Measurements from ENCODE around the gene RPL39. TPM values are rescaled to one million over a fixed set of nuclear protein-coding genes. Genes with fewer than 3 reads are reported as not detected.
"Not testable (repeated sequence)": the region's sequence is repeated elsewhere in the genome, so short reads cannot be mapped to it uniquely, and the experiment has no call there.

The RPL39 gene
- total and polyA plus RNA-seq, 4 donors, result 1,166 to 9,358 (median 2,821) TPM

DNA sequence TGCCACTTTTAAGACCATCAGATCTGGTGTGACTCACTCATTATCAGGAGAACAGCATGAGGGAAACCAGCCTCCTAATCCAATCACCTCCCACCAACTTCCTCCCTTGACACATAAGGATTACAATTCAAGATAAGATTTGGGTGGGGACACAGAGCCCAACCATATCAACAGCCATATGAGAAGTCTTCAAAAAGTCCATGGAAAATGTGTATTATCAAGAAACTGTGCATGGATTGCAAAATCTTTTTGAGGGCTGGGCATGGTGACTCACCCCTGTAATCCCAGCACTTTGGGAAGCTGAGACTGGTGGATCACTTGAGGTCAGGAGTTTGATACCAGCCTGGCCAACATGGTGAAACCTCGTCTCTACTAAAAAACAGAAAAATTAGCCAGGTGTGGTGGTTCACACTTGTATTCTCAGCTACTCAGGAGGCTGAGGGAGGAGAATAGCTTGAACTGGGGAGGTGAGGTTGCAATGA lies 17.8 kb upstream of the RPL39 start:
- Histone ChIP-seq H3K36me3 (ENCODE audit: control insufficient read depth in 1 of 2, insufficient read depth in 2 of 2, low read length in 1 of 2) (no peaks in the 10 kb centered on the region), H3K27ac (ENCODE audit: low read depth in 1 of 2, low read length in 2 of 2) (no peak overlapping the region), H3K9me3 (ENCODE audit: control insufficient read depth, low read length) (no peaks in the 10 kb centered on the region), H3K4me1 (ENCODE audit: control insufficient read depth in 1 of 2, insufficient read depth in 2 of 2, low read length in 2 of 2) (no peaks in the 10 kb centered on the region), H3K4me3 (ENCODE audit: low read length in 2 of 2) (no peak overlapping the region), H3K27me3 (ENCODE audit: control insufficient read depth in 1 of 2, insufficient read depth in 2 of 2, low read length in 1 of 2) (no peaks in the 10 kb centered on the region)
- ATAC-seq (ENCODE audit: low FRiP score), result no peak
- DNase-seq, result no peak
- intact Hi-C loops (cut with DNase I), result no loop called here
- 44 to 84% methylated on average over 1 of the region's 1 CpG for WGBS, 2 donors

DNA sequence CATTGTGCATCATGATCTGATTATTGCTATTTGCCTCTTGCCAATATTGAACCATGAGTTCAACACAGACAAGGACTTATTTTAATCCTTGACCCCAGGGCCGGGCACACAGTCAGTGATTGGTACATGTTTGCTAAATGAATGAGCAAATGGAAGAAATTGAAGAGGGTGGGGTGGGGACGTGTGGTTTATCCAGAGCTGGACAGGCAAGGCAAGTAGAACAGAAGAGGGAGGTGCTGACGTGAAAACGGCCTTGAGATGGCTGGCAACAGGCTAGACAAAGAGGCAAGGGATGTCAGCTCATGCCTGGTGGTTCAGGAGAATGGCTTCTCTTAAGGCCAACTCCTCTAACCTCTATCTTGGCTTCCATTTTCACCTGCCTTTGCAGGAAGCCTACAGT lies 17.0 kb upstream of the RPL39 start:
- H3K27me3 ChIP-seq (ENCODE audit: control insufficient read depth in 1 of 2, insufficient read depth in 2 of 2, low read length in 1 of 2); H3K4me1 ChIP-seq (ENCODE audit: control insufficient read depth in 1 of 2, insufficient read depth in 2 of 2, low read length in 2 of 2); intact Hi-C loops (cut with DNase I); H3K36me3 ChIP-seq (ENCODE audit: control insufficient read depth in 1 of 2, insufficient read depth in 2 of 2, low read length in 1 of 2); ATAC-seq (ENCODE audit: low FRiP score); H3K27ac ChIP-seq (ENCODE audit: low read depth in 1 of 2, low read length in 2 of 2); H3K9me3 ChIP-seq (ENCODE audit: control insufficient read depth, low read length); DNase-seq; H3K4me3 ChIP-seq (ENCODE audit: low read length in 2 of 2): not testable (repeated sequence)
- 50 to 62% methylated on average over 1 to 2 of the region's 4 CpGs for WGBS, 2 donors

DNA sequence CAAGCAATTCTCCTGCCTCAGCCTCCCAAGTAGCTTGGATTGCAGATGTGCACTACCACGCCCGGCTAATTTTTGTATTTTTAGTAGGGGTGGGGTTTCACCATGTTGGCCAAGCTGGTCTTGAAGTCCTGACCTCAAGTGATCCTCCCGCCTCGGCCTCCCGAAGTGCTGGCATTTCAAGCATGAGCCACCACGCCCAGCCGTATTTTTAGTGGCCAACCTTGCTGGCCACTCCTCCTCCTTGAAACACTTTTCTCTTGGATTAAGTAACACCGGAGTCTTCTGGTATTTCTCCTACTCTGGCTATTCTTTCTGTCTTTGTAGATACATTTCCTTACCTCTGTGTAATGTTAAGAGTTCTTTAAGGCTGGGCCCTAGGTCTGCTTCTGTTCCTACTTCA lies 11.1 kb upstream of the RPL39 start:
- Histone ChIP-seq H3K4me1 (ENCODE audit: control insufficient read depth in 1 of 2, insufficient read depth in 2 of 2, low read length in 2 of 2) (no peaks in the 10 kb centered on the region), H3K27me3 (ENCODE audit: control insufficient read depth in 1 of 2, insufficient read depth in 2 of 2, low read length in 1 of 2) (no peaks in the 10 kb centered on the region), H3K36me3 (ENCODE audit: control insufficient read depth in 1 of 2, insufficient read depth in 2 of 2, low read length in 1 of 2) (no peaks in the 10 kb centered on the region), H3K4me3 (ENCODE audit: low read length in 2 of 2) (no peak overlapping the region), H3K9me3 (ENCODE audit: control insufficient read depth, low read length) (no peaks in the 10 kb centered on the region), H3K27ac (ENCODE audit: low read depth in 1 of 2, low read length in 2 of 2) (no peak overlapping the region)
- intact Hi-C loops (cut with DNase I), result no loop called here
- no peak for ATAC-seq (ENCODE audit: low FRiP score)
- WGBS, 2 donors, result 93 to 95% methylated on average over 8 of the region's 8 CpGs
- no peak for DNase-seq

DNA sequence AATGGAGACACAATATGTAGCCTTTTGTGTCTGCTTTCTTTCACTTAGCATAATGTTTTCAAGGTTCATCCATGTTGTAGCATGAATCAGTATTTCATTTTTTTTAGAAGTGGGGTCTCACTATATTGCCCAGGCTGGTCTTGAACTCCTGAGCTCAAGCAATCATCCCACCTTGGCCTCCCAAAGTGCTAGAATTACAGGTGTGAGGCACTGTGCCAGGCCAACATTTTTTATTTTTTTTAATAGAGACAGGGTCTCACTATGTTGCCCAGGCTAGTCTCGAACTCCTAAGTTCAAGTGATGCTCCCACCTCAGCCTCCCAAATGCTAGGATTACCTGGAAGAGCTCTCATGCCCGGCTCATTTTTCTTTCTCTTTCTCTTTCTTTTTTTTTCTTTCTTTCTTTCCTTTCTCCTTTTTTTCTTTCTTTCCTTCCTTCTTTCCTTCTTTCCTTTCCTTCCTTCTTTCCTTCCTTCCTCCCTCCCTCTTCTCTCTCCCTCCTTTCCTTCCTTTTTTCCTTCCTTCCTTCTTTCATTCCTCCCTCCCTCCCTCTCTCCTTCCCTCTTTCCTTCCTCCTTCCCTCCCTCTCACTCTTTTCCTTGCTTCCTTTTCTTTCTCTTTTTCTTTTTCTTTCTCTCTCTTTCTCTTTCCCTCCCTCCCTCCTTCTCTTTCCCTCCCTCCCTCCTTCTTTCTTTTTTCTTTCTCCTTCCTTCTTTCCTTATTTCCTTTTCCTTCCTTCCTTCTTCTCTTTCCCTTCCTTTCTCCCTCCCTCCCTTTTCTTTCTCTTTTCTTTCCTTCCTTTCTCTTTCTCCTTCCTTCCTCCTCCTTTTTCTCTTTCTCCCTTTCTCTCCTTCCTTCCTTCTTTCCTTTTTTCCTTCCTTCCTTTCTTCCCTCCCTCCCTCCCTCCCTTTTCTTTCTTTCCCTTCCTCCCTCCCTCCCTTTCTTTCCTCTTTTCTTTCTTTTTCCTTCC lies 10.1 kb upstream of the RPL39 start:
- no peak overlapping the region for H3K27ac ChIP-seq (ENCODE audit: low read depth in 1 of 2, low read length in 2 of 2)
- intact Hi-C loops (cut with DNase I), result no loop called here
- H3K4me3 ChIP-seq (ENCODE audit: low read length in 2 of 2), result no peak overlapping the region
- H3K9me3 ChIP-seq (ENCODE audit: control insufficient read depth, low read length), result no peaks in the 10 kb centered on the region
- ATAC-seq (ENCODE audit: low FRiP score) (no peak), DNase-seq (no peak)
- H3K4me1 ChIP-seq (ENCODE audit: control insufficient read depth in 1 of 2, insufficient read depth in 2 of 2, low read length in 2 of 2), result no peaks in the 10 kb centered on the region
- WGBS, 2 donors, result 80 to 90% methylated on average over 2 of the region's 2 CpGs
- H3K27me3 ChIP-seq (ENCODE audit: control insufficient read depth in 1 of 2, insufficient read depth in 2 of 2, low read length in 1 of 2), result no peaks in the 10 kb centered on the region
- no peaks in the 10 kb centered on the region for H3K36me3 ChIP-seq (ENCODE audit: control insufficient read depth in 1 of 2, insufficient read depth in 2 of 2, low read length in 1 of 2)

DNA sequence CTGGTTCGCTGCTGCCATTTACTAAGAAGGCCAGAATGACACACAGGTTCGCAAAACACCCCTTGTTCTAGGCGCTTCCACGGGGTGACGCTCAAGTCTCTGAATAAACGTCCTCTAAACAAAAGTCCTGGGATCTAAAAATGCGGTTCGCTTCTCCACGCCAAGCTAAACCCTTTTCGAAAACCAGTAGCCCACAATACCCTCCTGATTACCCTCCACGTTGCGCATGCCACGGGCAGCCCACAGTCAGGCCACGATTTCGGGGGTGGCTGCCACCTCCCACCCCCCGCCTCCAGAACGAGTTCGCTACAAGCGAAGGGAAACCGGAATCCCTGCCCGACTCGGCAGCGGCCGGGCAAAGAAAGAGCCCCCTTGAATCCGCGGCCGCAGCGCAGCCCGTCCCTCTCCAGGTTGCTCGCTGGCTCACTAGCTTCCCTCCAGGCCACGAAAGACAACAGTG lies 423 bp downstream of the RPL39 start:
- Histone ChIP-seq H3K9me3 (ENCODE audit: control insufficient read depth, low read length) (no peaks in the 10 kb centered on the region), H3K36me3 (ENCODE audit: control insufficient read depth in 1 of 2, insufficient read depth in 2 of 2, low read length in 1 of 2) (peaks cover 0 to 2% of the 10 kb centered on the region in 2 donors), H3K27me3 (ENCODE audit: control insufficient read depth in 1 of 2, insufficient read depth in 2 of 2, low read length in 1 of 2) (no peaks in the 10 kb centered on the region), H3K4me3 (ENCODE audit: low read length in 2 of 2) (peak overlapping the region; percentile 40 to 45), H3K4me1 (ENCODE audit: control insufficient read depth in 1 of 2, insufficient read depth in 2 of 2, low read length in 2 of 2) (no peaks in the 10 kb centered on the region), H3K27ac (ENCODE audit: low read depth in 1 of 2, low read length in 2 of 2) (peak overlapping the region; percentile 42 to 58)
- intact Hi-C loops (cut with DNase I), result loop anchor here (5.0 kb wide), 2 partner anchors 61 to 81 kb away; partner anchors contain the start of genes NDUFA1 (in 2 of the 2), RNF113A (in 2 of the 2) and UPF3B (in 1 of the 2)
- peak; percentile 64 for ATAC-seq (ENCODE audit: low FRiP score)
- 0 to 34% methylated on average over 26 to 31 of the region's 31 CpGs for WGBS, 2 donors
- peak in 1 of 2 donors; percentile 74 for DNase-seq

DNA sequence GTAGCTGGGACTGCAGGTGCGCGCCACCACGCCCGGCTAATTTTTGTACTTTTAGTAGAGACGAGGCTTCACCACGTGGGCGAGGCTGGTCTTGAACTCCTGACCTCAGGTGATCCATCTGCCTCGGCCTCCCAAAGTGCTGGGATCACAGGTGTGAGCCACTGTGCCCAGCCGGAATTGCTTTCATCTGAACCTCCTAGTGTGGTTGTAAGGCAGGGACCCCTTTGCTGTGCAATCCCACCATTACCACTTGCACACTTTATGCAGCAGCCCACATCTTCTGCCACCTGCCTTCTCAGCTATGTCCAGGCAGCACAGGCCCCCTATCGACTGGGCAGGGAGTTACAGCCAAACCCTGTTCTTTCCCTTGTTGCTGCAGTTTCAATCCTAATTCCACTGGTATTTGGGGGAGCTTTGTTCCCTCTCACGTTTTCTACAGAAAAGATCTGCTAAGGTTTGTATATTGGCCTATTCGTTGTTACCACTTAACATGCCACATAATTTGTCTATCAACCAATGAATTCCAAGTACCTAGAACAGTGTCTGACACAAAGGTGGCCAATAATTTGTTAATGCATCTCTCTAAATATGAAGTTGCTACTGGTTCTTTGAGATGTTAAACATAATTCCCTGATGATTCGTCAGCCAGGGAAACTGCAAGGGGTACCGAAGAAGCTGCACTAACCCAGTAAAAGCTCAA lies 6.5 kb downstream of the RPL39 start:
- ATAC-seq (ENCODE audit: low FRiP score), result no peak
- H3K9me3 ChIP-seq (ENCODE audit: control insufficient read depth, low read length), result no peaks in the 10 kb centered on the region
- H3K27me3 ChIP-seq (ENCODE audit: control insufficient read depth in 1 of 2, insufficient read depth in 2 of 2, low read length in 1 of 2), result no peaks in the 10 kb centered on the region
- DNase-seq, result no peak
- 79 to 86% methylated on average over 14 of the region's 14 CpGs for WGBS, 2 donors
- H3K4me3 ChIP-seq (ENCODE audit: low read length in 2 of 2), result no peak overlapping the region
- intact Hi-C loops (cut with DNase I), result no loop called here
- no peak overlapping the region for H3K27ac ChIP-seq (ENCODE audit: low read depth in 1 of 2, low read length in 2 of 2)
- no peaks in the 10 kb centered on the region for H3K4me1 ChIP-seq (ENCODE audit: control insufficient read depth in 1 of 2, insufficient read depth in 2 of 2, low read length in 2 of 2)
- peaks cover 0 to 2% of the 10 kb centered on the region in 2 donors for H3K36me3 ChIP-seq (ENCODE audit: control insufficient read depth in 1 of 2, insufficient read depth in 2 of 2, low read length in 1 of 2)

DNA sequence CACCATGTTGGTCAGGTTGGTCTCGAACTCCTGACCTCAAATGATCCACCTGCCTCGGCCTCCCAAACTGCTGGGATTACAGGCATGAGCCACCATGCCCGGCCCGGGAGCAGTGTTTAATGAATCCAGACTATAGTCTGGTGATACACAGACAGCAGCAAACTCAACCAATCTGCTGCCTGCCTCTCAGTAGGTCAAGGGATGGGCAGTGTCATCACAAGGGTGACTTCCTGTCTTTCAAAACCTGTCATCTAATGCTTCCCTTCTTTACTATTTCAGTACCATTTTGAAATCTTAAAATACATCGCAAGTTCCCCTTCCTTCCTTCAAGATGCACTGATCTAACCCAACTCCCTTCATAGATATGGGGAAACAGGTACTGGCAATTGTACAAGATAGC lies 8.4 kb downstream of the RPL39 start:
- H3K4me1 ChIP-seq (ENCODE audit: control insufficient read depth in 1 of 2, insufficient read depth in 2 of 2, low read length in 2 of 2), result no peaks in the 10 kb centered on the region
- H3K27ac ChIP-seq (ENCODE audit: low read depth in 1 of 2, low read length in 2 of 2), result no peak overlapping the region
- 76 to 85% methylated on average over 5 of the region's 5 CpGs for WGBS, 2 donors
- H3K36me3 ChIP-seq (ENCODE audit: control insufficient read depth in 1 of 2, insufficient read depth in 2 of 2, low read length in 1 of 2), result no peaks in the 10 kb centered on the region
- DNase-seq (no peak), ATAC-seq (ENCODE audit: low FRiP score) (no peak)
- H3K9me3 ChIP-seq (ENCODE audit: control insufficient read depth, low read length), result no peaks in the 10 kb centered on the region
- no peaks in the 10 kb centered on the region for H3K27me3 ChIP-seq (ENCODE audit: control insufficient read depth in 1 of 2, insufficient read depth in 2 of 2, low read length in 1 of 2)
- intact Hi-C loops (cut with DNase I), result no loop called here
- H3K4me3 ChIP-seq (ENCODE audit: low read length in 2 of 2), result no peak overlapping the region

DNA sequence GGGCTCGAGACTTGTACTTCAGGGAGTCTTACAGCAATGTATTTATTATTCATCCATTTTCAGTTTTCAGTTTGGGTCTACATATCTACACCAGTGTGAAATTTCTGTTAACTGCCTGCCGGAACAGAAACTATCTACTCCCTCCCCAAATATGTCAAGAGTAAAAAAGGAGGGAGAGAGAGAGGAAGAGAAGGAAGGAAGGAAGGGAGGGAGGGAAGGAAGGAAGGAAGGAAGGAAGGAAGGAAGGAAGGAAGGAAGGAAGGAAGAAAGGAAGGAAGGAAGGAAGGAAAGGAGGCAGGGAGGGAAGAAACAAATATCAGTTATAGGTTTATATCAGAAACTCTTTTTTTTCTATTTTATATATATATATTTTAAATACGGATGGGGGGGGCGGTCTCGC lies 12.6 kb downstream of the RPL39 start:
- no peak for DNase-seq
- intact Hi-C loops (cut with DNase I), result no loop called here
- Histone ChIP-seq H3K27ac (ENCODE audit: low read depth in 1 of 2, low read length in 2 of 2) (no peak overlapping the region), H3K9me3 (ENCODE audit: control insufficient read depth, low read length) (no peaks in the 10 kb centered on the region), H3K36me3 (ENCODE audit: control insufficient read depth in 1 of 2, insufficient read depth in 2 of 2, low read length in 1 of 2) (peaks cover 0 to 2% of the 10 kb centered on the region in 2 donors), H3K27me3 (ENCODE audit: control insufficient read depth in 1 of 2, insufficient read depth in 2 of 2, low read length in 1 of 2) (no peaks in the 10 kb centered on the region), H3K4me1 (ENCODE audit: control insufficient read depth in 1 of 2, insufficient read depth in 2 of 2, low read length in 2 of 2) (no peaks in the 10 kb centered on the region), H3K4me3 (ENCODE audit: low read length in 2 of 2) (no peak overlapping the region)
- no peak for ATAC-seq (ENCODE audit: low FRiP score)
- 83 to 90% methylated on average over 5 of the region's 5 CpGs for WGBS, 2 donors

Data from aorta (tissue), 5 donors.